ENCODE results near the gene HMGCR. TPM values are rescaled to one million over a fixed set of nuclear protein-coding genes. Genes with fewer than 3 reads are reported as not detected.

HMGCR gene
- polyA plus RNA-seq, 1 of the 3 experiments (the other 2 are of a cell fraction), result 8.2 TPM

- Histone ChIP-seq H3K9me3 (no peaks in the 10 kb centered on the region), H3K9me2 (no peaks in the 10 kb centered on the region), H3K27ac (ENCODE audit: low read depth in 2 of 2, low read length in 1 of 2) (no peak overlapping the region), H3F3A (replicated peaks; ENCODE audit: insufficient read depth) (no peaks in the 10 kb centered on the region), H3K4me3 (ENCODE audit: low read depth in 2 of 2, low read length in 1 of 2) (no peak overlapping the region), H3K4me1 (ENCODE audit: control insufficient read depth in 1 of 2, insufficient read depth in 2 of 2, low read depth in 1 of 2, low read length in 1 of 2) (no peaks in the 10 kb centered on the region), H3K9ac (no peak overlapping the region), H3K36me3 (replicated peaks in 1 of 2; ENCODE audit: control insufficient read depth in 1 of 2, insufficient read depth in 2 of 2, low read length in 1 of 2) (peaks cover 14 to 31% of the 10 kb centered on the region in 2 experiments), H3K4me2 (no peak overlapping the region), H3K79me2 (ENCODE audit: insufficient read depth) (no peaks in the 10 kb centered on the region), H3K27me3 (ENCODE audit: insufficient read depth) (no peaks in the 10 kb centered on the region), H2AFZ (ENCODE audit: low read depth) (no peak overlapping the region), H4K20me1 (ENCODE audit: insufficient read depth) (no peaks in the 10 kb centered on the region)
- TF ChIP-seq TAF1 (IDR thresholded peaks at IDR 0.05; ENCODE audit: borderline replicate concordance, low read depth, low read length) (no peak), NRF1 (IDR thresholded peaks at IDR 0.05; ENCODE audit: low read depth, low read length) (no peak), NFIC (IDR thresholded peaks at IDR 0.05; ENCODE audit: borderline replicate concordance) (no peak), USF1 (IDR thresholded peaks at IDR 0.05; ENCODE audit: borderline replicate concordance, low read depth) (no peak), POLR2AphosphoS5 (IDR thresholded peaks at IDR 0.05; ENCODE audit: low read depth, low read length) (no peak), PBX3 (IDR thresholded peaks at IDR 0.05) (no peak), RFX5 (IDR thresholded peaks at IDR 0.05; ENCODE audit: low read length) (no peak), RAD21 (IDR thresholded peaks at IDR 0.05; ENCODE audit: low read length) (no peak), MEF2A (IDR thresholded peaks at IDR 0.05; ENCODE audit: borderline replicate concordance, low read depth) (no peak), USF2 (IDR thresholded peaks at IDR 0.05; ENCODE audit: borderline replicate concordance, low read depth, low read length) (no peak), CHD2 (IDR thresholded peaks at IDR 0.05; ENCODE audit: low read length, partially characterized antibody) (no peak), CTCF (IDR thresholded peaks at IDR 0.05) (no peak), SMC3 (IDR thresholded peaks at IDR 0.05; ENCODE audit: low read depth, low read length) (no peak), GABPA (IDR thresholded peaks at IDR 0.05; ENCODE audit: low read depth) (no peak)
- CTCF ChIA-PET, result no interaction called here
- POLR2A ChIA-PET, result no interaction called here
- WGBS (ENCODE audit: low lambda C conversion rate), result 98% methylated on average over 3 of the region's 3 CpGs
- DNase-seq, result no peak
These were observed 58.3 kb downstream of the HMGCR start for GRCh38 chr5:75395277-75395676.

GRCh38 chr5:75405296-75405695 lies 68.3 kb downstream of the HMGCR start:
- no peaks in the 10 kb centered on the region for H3F3A ChIP-seq (replicated peaks; ENCODE audit: insufficient read depth)
- no peak for DNase-seq
- H3K4me2 ChIP-seq, result no peak overlapping the region
- no peak overlapping the region for H3K4me3 ChIP-seq (ENCODE audit: low read depth in 2 of 2, low read length in 1 of 2)
- no peak overlapping the region for H3K9ac ChIP-seq
- TF ChIP-seq GATA2 (CRISPR knock-in tag; IDR thresholded peaks at IDR 0.05), result no peak
- TF ChIP-seq ELF1 (IDR thresholded peaks at IDR 0.05), result no peak
- no peak for TF ChIP-seq RFX5 (IDR thresholded peaks at IDR 0.05; ENCODE audit: low read length)
- no peak for TF ChIP-seq RCOR1 (IDR thresholded peaks at IDR 0.05; ENCODE audit: low read length)
- H3K27me3 ChIP-seq (ENCODE audit: insufficient read depth), result no peaks in the 10 kb centered on the region
- ChIA-PET POLR2A (no interaction called here), CTCF (no interaction called here)
- no peak overlapping the region for H2AFZ ChIP-seq (ENCODE audit: low read depth)
- 68% methylated on average over 3 of the region's 3 CpGs for WGBS (ENCODE audit: low lambda C conversion rate)
- no peaks in the 10 kb centered on the region for H3K9me2 ChIP-seq
- H3K4me1 ChIP-seq (ENCODE audit: control insufficient read depth in 1 of 2, insufficient read depth in 2 of 2, low read depth in 1 of 2, low read length in 1 of 2), result no peaks in the 10 kb centered on the region
- no peak overlapping the region for H3K27ac ChIP-seq (ENCODE audit: low read depth in 2 of 2, low read length in 1 of 2)
- H3K79me2 ChIP-seq (ENCODE audit: insufficient read depth), result no peaks in the 10 kb centered on the region
- H3K36me3 ChIP-seq (replicated peaks in 1 of 2; ENCODE audit: control insufficient read depth in 1 of 2, insufficient read depth in 2 of 2, low read length in 1 of 2), result peaks cover 9 to 21% of the 10 kb centered on the region in 2 experiments
- no peaks in the 10 kb centered on the region for H3K9me3 ChIP-seq
- no peaks in the 10 kb centered on the region for H4K20me1 ChIP-seq (ENCODE audit: insufficient read depth)
